Stimulated activated effector memory CD8-positive, alpha-beta T cell treated with anti-CD3 and anti-CD28 coated beads, Interleukin-12 subunit alpha, Interleukin-12 subunit beta, amount 100 ng/mL, for 72 hours (primary cell): Measurements from ENCODE around the gene SYMPK.

Source experiments
- ATAC-seq: fragments of 150-1000 bp; cut with Tn5 transposase; 2 replicates; pipeline ENCODE4 v1.10.0; 2021
- DNase-seq, 2 donors: peaks; one replicate each; pipeline ENCODE4 v3.0.0; 2021 to 2022; ENCODE audit warnings: low spot score in 2 of 2
- H3K27ac Mint-ChIP-seq: one replicate; pipeline ENCODE4 v1.8.0; 2022; ENCODE audit warnings: mild to moderate bottlenecking, mixed read lengths
- H3K36me3 Mint-ChIP-seq: one replicate; pipeline ENCODE4 v1.8.0; 2022; ENCODE audit warnings: mild to moderate bottlenecking, mixed read lengths
- H3K4me1 Mint-ChIP-seq: one replicate; pipeline ENCODE4 v1.8.0; 2022; ENCODE audit warnings: mixed read lengths
- H3K4me3 Mint-ChIP-seq: one replicate; pipeline ENCODE4 v1.8.0; 2022; ENCODE audit warnings: mild to moderate bottlenecking, mixed read lengths
- H3K9me3 Mint-ChIP-seq: one replicate; pipeline ENCODE4 v1.8.0; 2022; ENCODE audit warnings: mixed read lengths

Gene SYMPK

DNA sequence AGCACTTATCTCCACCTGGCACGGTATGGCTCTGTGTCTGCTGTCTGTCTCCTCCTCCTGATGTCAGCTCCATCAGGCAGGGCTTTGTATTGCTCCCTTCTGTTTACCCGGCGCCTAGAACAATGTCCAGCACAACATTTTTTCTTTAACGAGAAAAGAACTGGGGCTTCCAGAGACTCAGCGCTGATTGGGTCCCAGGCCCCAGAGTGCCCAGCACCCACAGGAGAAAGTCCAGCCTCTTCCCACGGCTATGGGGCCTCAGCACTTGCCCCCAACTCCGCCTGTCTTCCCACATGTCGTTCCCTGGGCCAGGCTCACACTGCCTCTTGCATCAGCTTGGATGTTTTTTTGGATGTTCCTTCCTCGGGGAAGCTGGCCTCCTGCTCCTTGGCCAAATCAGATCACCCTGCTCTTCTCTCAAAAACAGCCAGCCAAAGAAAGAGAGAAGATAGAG, 32.6 kb upstream of the SYMPK start:
- ATAC-seq, result no peak
- Mint-ChIP-seq H3K9me3 (no peaks in the 10 kb centered on the region), H3K4me3 (no peak overlapping the region), H3K4me1 (peaks cover 16% of the 10 kb centered on the region), H3K36me3 (peaks cover 35% of the 10 kb centered on the region), H3K27ac (peak overlapping the region; percentile 60)
- no peak for DNase-seq

DNA sequence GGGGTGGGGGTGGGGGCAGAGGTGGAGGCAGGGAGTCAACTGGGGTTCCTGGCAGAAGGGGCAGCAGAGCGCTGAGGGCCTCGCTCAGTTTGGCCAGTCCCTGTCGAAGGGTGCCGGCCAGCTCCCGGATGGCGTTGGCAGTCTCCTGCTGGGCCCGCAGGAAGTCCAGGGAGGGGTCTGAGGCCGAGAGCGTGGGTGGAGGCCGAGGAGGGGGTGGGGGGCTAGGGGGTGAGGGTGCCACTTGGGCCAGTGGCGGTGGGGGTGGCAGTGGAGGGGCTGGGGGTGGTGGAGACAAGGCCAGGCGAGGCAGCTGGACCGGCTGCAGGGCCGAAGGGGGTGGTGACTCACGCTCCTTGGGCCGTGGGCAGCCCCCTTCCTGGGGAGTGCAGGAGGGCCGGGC, 27.9 kb upstream of the SYMPK start:
- no peak for DNase-seq
- H3K4me3 Mint-ChIP-seq, result no peak overlapping the region
- H3K27ac Mint-ChIP-seq, result no peak overlapping the region
- H3K9me3 Mint-ChIP-seq, result no peaks in the 10 kb centered on the region
- ATAC-seq, result no peak
- H3K36me3 Mint-ChIP-seq, result peaks cover 30% of the 10 kb centered on the region
- peaks cover 25% of the 10 kb centered on the region for H3K4me1 Mint-ChIP-seq

DNA sequence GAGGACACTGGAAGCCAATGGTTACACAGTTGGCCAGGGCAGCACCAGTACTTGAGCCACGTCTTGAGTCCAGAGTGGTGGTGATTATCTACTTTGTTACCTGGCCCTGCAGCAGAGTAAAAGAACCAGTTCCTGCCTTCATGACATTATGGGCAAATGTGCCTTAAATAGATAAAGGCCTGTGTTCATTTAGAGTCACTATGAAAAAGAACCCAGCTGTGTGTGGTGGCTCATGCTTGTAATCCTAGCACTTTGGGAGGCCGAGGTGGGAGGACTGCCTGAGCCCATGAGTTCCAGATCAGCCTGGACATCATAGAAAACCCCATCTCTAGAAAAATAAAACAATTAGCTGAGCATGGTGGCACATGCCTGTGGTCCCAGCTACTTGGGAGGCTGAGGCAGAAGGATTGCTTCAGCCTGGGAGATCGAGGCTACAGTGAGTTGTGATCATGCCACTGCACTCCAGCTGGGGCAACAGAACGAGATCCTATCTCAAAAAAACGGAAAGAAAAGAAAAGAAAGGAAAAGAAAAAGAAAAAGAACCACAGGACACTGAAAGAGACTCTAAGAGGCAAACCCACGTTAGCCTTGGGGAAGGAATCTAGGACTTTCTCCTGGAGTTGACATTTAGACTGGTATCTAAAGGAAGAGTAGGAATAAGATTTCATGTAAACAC, 26.4 kb upstream of the SYMPK start:
- Mint-ChIP-seq H3K27ac (peak overlapping the region; percentile 71), H3K4me3 (no peak overlapping the region)
- no peak for ATAC-seq

DNA sequence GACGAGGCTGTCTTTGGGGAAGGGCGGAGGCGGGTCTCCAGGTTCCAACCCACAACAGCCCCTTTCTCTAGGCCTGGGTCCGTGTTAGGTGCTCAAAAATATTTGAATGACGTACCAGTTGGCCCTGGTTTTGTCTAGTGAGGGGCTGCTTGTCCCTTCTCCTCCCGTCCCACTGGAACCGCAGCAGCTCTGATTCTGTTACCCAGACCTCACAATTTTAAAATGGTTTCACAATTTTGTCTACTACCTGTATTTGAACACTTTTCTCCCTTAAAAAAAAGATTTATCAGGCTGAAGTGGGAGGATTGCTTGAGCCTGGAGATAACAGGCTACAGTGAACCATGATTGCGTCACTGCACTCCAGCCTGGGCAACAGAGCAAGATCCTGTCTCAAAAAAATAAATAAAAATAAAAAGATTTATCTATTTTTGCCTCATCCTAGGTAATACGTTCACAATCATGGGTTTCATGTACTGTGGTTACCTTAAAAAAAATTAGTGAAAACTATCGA, 24.3 kb upstream of the SYMPK start:
- Mint-ChIP-seq H3K9me3 (no peaks in the 10 kb centered on the region), H3K27ac (peak overlapping the region; percentile 94), H3K36me3 (peaks cover 26% of the 10 kb centered on the region), H3K4me3 (peak overlapping the region; percentile 87), H3K4me1 (peaks cover 28% of the 10 kb centered on the region)
- no peak for DNase-seq
- no peak for ATAC-seq

More for the DNA sequence above, 26.4 kb upstream of the SYMPK start:
- Mint-ChIP-seq H3K4me1 (peaks cover 17% of the 10 kb centered on the region), H3K9me3 (no peaks in the 10 kb centered on the region), H3K36me3 (peaks cover 26% of the 10 kb centered on the region)
- no peak for DNase-seq

DNA sequence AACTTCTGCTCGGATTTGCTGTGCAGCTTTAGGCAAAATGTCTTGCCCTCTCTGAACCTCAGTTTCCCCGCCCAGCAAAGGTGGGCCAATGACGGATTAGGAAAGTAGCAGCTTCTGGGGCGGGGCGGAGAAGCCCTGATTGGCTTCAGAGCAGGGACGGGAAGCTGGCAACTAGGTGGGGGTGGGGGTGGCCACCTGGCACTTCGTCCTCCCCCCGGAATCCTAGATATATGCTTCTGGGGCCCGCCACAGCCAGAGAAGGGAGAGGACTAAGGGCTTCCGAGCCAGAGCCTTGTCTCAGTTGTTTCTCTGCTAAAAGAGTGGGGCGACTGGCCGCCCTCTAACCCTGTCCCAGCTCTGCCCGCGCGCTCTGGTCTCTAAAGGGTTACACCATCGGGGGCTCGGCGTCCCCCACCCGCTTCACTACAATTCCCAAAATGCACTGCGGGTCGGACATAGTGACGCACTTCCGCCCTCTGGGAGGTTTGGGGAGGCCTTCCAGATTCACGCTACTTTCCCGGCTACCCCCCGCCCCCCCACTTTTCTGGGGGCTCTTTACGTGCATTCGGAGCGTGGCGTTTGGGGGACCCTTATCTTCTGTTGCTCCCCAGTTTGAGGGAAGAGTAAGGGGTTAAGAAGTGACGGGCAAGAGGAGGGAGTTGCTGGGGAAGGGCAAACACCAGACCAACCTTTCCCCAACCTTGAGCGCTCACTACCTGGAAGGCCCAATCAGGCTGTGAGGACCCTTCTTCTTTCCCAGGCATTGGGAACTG, 23.7 kb upstream of the SYMPK start:
- H3K27ac Mint-ChIP-seq, result peak overlapping the region; percentile 94
- H3K4me3 Mint-ChIP-seq, result peak overlapping the region; percentile 87
- peaks cover 33% of the 10 kb centered on the region for H3K4me1 Mint-ChIP-seq
- peak; percentile 79 to 95 for DNase-seq
- ATAC-seq, result peak; percentile 82
- H3K9me3 Mint-ChIP-seq, result no peaks in the 10 kb centered on the region
- H3K36me3 Mint-ChIP-seq, result peaks cover 26% of the 10 kb centered on the region

DNA sequence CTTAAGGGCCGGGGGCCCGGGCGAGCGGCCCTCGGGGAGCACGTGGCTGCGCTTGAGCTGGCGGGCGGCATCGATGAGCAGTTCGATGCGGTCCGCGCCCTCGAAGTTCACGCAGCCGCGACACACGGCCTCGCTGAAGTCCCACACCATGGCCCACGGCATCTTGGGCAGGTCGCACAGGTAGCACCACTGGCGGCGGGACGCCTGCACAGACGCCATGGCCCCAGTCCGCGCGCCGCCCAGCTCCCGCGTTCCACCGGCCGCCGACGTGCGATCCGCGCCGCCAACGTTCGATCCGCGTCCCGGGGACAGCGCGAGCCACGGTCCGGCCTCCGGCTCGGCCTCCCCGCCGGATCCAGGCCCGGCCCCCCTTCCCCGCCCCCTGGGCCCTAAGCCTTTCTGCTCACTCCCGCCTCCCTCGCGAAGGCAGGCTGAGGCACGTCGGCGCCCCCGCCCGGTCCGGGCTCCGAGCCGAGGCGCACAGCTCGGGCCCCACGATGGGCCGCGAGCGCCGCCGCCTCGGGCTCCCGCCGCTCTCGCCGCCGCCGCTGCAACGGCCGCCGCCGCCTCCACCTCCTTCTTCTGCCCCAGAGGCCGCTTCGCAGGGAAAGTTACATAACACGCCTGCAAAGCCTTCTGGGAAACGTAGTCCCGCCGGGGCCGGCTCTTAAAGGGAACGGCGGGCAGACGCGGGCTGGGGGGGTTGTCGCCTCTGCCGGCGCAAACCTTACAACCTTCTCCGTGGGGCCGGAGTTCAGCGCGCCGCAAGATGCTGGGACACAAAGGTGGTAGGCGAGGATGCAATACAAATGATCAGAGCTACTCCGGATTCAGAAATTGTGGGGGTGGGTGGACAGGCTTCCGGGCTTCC, 22.8 kb upstream of the SYMPK start, which contains the start of gene IRF2BP1:
IRF2BP1 (minus strand) TSS at position 586 of the 871 bp plus-strand sequence; CDS start at position 219, 367 bp downstream.
- H3K36me3 Mint-ChIP-seq, result peaks cover 26% of the 10 kb centered on the region
- peak; percentile 83 for ATAC-seq

DNA sequence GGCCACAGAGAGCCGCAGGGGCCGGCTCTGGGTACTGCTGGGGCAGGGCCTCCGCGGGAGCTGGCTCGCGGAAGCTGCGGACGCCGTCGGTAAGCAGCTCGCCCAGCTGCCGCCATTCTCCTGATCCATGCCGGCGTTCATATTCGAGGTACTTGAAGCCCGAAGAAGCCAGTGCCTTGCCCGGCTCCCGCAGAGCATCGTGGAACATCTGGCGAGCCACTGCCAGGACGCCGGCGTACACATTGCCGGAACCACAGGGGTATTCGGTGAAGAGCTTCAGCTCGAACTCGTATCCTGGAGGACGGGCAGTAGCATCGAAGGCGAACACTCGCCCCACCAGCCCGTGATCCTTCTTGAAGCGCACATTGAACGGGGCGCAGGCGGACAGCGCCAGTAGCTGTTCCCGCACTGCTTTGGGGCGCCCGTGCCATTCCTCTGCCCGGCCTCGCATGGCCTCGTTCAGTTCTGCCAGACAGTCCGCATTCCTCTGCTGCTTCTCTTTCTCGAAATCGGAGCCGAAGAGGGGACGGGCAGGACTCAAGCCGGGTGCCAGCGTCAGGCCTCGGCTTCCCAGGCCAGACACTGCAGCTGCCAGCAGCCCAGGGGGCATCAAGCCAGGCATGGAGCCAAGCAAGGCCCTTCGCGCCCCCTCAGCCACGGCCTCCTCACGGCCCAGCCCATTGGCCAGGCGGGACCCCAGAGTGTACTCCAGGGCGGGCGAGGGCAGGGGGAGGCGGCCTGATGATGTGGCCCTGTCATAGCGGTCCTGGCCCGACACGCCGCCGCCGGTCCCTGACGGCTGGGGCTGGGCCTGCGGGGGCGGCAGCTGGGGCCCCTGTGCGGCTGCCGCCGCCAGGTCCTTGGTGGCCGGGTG, 22.0 kb upstream of the SYMPK start:
- no peaks in the 10 kb centered on the region for H3K9me3 Mint-ChIP-seq

More for the DNA sequence above, 22.8 kb upstream of the SYMPK start, which contains the start of gene IRF2BP1:
- H3K4me1 Mint-ChIP-seq, result peaks cover 38% of the 10 kb centered on the region
- DNase-seq, result peak; percentile 81 to 96
- no peaks in the 10 kb centered on the region for H3K9me3 Mint-ChIP-seq
- peak within 1 kb of the TSS; percentile 94 for H3K27ac Mint-ChIP-seq
- peak within 1 kb of the TSS; percentile 87 for H3K4me3 Mint-ChIP-seq

DNA sequence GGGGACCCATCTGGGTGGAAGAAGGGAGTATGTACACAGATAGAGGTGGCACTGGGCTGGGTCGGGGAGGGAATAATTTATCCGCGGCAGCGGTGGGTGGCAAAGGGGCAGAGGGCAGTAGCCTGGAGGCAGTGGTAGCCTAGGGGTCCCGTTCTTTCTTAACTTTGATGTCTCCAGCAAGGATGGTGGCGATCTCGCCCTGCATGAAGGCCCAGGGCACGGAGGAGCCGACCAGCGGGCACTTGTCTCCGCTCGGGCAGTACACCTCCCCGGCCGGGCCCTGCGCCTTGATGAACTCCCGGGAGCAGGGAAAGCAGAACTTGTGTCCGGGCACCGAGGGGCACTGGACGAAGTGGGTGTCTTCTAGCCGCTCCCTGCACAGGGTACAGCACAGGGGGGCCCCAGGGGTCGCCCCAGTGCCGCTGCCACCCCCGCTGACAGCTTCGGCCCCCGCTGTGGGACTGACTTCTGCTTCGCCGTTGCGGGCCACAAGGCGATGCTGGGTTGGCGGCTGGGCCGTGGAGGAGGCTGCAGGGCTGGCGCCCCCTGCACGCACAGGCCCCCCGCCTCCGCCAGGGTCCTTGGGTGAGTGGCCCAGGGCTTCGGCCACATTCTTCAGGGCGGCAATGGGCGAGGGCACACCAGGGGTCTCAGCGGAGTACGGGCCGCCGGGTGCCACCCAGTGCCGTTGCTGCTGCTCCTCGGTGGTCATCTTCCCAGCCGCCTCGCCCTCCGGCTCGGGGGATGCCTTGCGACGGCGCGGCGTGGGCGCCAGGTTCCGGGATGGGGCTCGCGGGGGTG, 21.1 kb upstream of the SYMPK start:
- peak overlapping the region; percentile 87 for H3K4me3 Mint-ChIP-seq
- DNase-seq (no peak), ATAC-seq (no peak)
- H3K4me1 Mint-ChIP-seq, result peaks cover 33% of the 10 kb centered on the region
- H3K9me3 Mint-ChIP-seq, result no peaks in the 10 kb centered on the region
- H3K36me3 Mint-ChIP-seq, result peaks cover 19% of the 10 kb centered on the region
- H3K27ac Mint-ChIP-seq, result peak overlapping the region; percentile 82

More for the DNA sequence above, 22.0 kb upstream of the SYMPK start:
- peaks cover 33% of the 10 kb centered on the region for H3K4me1 Mint-ChIP-seq
- no peak overlapping the region for H3K27ac Mint-ChIP-seq
- ATAC-seq (no peak), DNase-seq (no peak)
- H3K4me3 Mint-ChIP-seq, result peak overlapping the region; percentile 87
- peaks cover 20% of the 10 kb centered on the region for H3K36me3 Mint-ChIP-seq

DNA sequence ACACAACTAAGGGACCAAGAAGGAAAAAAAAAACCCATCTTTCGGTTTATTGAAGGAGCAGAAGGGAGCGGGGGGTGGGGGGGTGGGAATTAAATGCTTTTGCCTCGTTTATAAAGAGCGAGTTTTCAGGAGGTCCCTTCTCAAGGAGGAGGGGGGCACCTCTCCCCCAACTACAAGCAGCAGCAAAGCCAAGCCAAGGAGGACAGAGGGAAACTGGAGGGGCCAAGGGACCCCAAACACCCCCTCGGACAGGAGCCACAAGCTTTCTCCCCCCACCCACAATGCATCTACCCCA, 20.6 kb upstream of the SYMPK start:
- Mint-ChIP-seq H3K27ac (peak overlapping the region; percentile 82), H3K4me3 (peak overlapping the region; percentile 68), H3K9me3 (no peaks in the 10 kb centered on the region), H3K36me3 (peaks cover 19% of the 10 kb centered on the region), H3K4me1 (peaks cover 37% of the 10 kb centered on the region)
- DNase-seq (no peak), ATAC-seq (no peak)

DNA sequence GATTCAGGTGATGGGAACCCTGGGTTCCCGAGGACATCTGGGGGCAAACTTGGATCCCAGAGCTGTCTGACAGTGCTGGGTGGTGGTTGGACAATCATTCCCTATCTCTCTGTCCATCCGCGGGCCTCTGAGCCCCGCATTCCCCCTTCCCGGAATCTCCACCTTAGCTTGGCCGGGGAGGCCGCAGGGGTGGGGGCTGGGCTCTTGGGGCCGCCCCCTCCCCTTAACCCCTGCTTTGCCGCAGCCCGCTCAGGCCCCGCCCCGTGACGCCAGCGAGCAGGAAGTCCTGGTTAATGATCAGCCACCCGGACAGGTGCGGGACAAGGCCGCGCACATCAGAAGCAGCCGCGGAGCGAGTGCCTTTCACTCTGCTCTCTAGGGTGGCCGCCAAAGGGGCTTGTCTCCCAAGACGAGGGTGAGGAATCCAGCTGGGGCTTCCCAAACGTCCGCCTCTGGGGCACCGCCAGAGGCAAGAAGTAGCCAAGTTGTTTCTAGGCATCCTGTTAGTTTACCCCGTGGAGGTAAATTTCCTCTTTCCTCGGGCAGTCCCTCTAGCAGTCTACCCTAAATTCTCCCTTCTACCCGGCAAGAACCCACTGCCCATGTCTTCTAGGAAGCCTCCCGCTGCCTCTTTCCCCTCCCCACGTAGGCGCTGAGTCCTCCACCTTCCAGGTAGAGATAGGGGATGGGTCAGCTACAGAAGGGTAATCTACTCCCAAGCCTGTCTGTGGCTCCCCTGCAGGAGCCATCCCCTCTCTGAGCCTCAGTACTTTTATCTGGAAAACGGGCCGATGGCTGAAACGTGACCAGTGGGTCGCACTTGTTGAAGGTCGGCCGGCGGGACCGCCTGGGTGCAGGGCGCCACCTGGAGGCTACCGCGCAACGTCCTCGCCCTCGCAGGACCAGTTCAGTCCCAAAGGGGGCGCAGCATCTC, 20.0 kb upstream of the SYMPK start:
- H3K4me1 Mint-ChIP-seq, result peaks cover 43% of the 10 kb centered on the region
- peak overlapping the region; percentile 68 for H3K4me3 Mint-ChIP-seq
- DNase-seq (peak; percentile 86 to 95), ATAC-seq (peak; percentile 36)
- H3K36me3 Mint-ChIP-seq, result peaks cover 19% of the 10 kb centered on the region
- H3K27ac Mint-ChIP-seq, result peak overlapping the region; percentile 82
- H3K9me3 Mint-ChIP-seq, result no peaks in the 10 kb centered on the region

DNA sequence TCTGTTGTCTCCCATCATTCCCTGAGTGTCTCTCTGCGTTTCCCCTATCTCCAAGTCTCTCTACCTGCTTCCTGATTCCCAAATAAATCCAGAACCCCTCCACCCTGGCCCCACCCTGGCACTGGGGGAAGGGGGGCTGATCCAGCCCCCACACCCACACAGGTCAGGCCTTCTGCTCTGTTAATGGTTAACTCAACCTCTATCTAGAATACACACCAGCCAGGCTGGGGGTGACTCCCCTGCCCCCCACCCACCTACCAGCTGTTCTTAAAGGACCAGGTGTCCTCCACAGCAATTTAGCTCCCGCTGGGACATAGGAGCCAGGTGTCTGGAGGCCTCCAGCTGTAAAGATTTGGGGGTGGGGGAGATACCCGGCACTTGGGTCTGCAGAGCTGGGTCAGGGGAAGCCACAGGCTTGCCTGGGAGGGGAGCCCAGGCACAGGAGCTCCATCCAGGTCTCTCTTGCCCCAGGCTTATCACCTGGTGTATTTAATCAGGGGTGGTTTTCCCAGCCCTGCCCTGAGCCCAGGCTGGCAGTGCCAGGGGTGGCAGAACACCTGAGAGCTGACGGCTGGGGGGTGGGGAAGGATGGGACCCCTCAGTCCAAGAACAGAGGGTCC, 19.1 kb upstream of the SYMPK start:
- H3K36me3 Mint-ChIP-seq, result peaks cover 19% of the 10 kb centered on the region
- DNase-seq, result no peak
- no peak overlapping the region for H3K4me3 Mint-ChIP-seq
- no peak overlapping the region for H3K27ac Mint-ChIP-seq
- peaks cover 52% of the 10 kb centered on the region for H3K4me1 Mint-ChIP-seq
- H3K9me3 Mint-ChIP-seq, result no peaks in the 10 kb centered on the region
- no peak for ATAC-seq

DNA sequence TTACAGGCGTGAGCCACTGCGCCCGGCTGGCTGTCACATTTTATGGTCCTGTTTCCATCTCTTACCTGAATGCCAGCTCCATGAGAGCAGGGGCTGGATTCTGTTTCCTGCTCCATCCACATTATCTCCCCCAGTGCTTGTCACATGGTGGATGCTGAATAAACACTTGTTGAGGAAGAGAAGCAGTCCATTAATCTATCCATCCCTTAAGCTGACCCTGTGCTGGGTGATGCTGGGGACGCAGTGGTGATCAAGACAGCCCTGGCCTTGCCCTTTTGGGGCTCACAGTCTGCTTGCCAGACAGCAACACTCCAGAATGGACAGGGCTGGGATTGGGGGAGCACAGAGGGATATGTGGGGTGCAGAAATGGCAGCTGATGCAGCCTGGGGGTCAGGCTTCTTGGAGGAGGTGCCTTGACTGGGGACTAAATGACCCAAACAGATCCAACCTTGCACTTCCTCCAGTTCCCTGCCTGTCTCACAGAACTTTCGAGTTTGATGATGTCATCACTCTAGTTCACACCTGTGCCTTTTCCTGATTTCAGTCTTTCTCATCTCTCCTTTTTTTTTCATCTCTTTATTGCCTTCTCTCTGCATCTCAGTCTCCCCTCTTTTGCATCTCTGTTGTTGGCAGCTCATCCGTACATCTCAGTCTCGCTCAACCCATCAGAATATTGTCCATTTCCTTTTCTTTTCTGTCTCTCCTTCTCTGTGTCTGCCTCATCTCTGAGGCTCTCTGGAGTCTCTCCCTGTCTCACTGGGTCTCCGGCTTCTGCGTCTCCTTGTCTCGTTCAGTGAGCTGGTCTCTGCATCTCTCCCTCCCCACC, 18.3 kb upstream of the SYMPK start:
- H3K9me3 Mint-ChIP-seq, result no peaks in the 10 kb centered on the region
- peaks cover 13% of the 10 kb centered on the region for H3K36me3 Mint-ChIP-seq
- no peak overlapping the region for H3K27ac Mint-ChIP-seq
- peaks cover 48% of the 10 kb centered on the region for H3K4me1 Mint-ChIP-seq
- DNase-seq, result no peak
- no peak for ATAC-seq
- H3K4me3 Mint-ChIP-seq, result no peak overlapping the region
